OCI-LY7 (cell line): Measurements from ENCODE around the gene HCFC2. TPM values are rescaled to one million over a fixed set of nuclear protein-coding genes. Genes with fewer than 3 reads are reported as not detected.

Experiments
- BruUV-seq: library from RNA; stranded (reverse); fragments of 400-500 nt; replicated peaks from 2 replicates; lab custom pipeline; 2021; lab: Mats Ljungman, UMichigan
- CTCF ChIA-PET: fragments of 300-600 bp; sonication (Branson Sonifier 250); formaldehyde crosslinking; loops from one replicate; lab custom pipeline; 2022; ENCODE audit warnings: antibody characterized with exemption; ENCODE audit not compliant: unreplicated experiment; lab: Charles Lee
- POLR2A ChIA-PET: fragments of 300-600 bp; sonication (Branson Sonifier 250); formaldehyde crosslinking; loops from one replicate; lab custom pipeline; 2022; ENCODE audit warnings: antibody characterized with exemption; lab: Charles Lee
- DNase-seq: peaks from one replicate; pipeline ENCODE4 v3.0.0-alpha.2; 2015; ENCODE audit warnings: low spot score
- H2AFZ ChIP-seq: fragments of 200-600 bp; sonication (generic), shearing (Covaris generic); 2 replicates; pipeline ENCODE4 v1.6.1; 2014; ENCODE audit warnings: mild to moderate bottlenecking, antibody characterized with exemption, low read length, moderate library complexity
- H3K27ac ChIP-seq: fragments of 200-600 bp; sonication (generic); 2 replicates; pipeline ENCODE4 v1.5.1; 2014; ENCODE audit warnings: mixed run types, low read depth, mild to moderate bottlenecking, moderate library complexity, low read length, inconsistent platforms; ENCODE audit not compliant: poor library complexity, severe bottlenecking
- H3K36me3 ChIP-seq: fragments of 200-600 bp; sonication (generic); 2 replicates; pipeline ENCODE4 v1.6.1; 2014; ENCODE audit warnings: mild to moderate bottlenecking, antibody characterized with exemption, low read length, moderate library complexity, mixed read lengths; ENCODE audit not compliant: insufficient read depth
- H3K4me1 ChIP-seq: fragments of 200-600 bp; sonication (generic); 2 replicates; pipeline ENCODE4 v1.5.1; 2014; ENCODE audit warnings: mild to moderate bottlenecking, low read length; ENCODE audit not compliant: insufficient read depth, poor library complexity, severe bottlenecking
- H3K4me2 ChIP-seq: fragments of 200-600 bp; sonication (generic); 2 replicates; pipeline ENCODE4 v1.6.1; 2014; ENCODE audit warnings: mild to moderate bottlenecking, low read length
- H3K4me3 ChIP-seq: fragments of 200-600 bp; sonication (generic); 2 replicates; pipeline ENCODE4 v1.5.1; 2014; ENCODE audit warnings: mild to moderate bottlenecking, low read depth, low read length; ENCODE audit not compliant: poor library complexity, severe bottlenecking
- H3K79me2 ChIP-seq: fragments of 200-600 bp; sonication (generic); 2 replicates; pipeline ENCODE4 v1.6.1; 2016; ENCODE audit warnings: low read depth, mild to moderate bottlenecking, low read length, moderate library complexity, mixed read lengths; ENCODE audit not compliant: insufficient read depth
- H3K9me2 ChIP-seq: fragments of 200-600 bp; sonication (generic); 2 replicates; pipeline ENCODE4 v1.6.1; 2016; ENCODE audit warnings: mild to moderate bottlenecking, low read length, mixed read lengths; ENCODE audit not compliant: insufficient read depth
- H3K9me3 ChIP-seq: fragments of 200-600 bp; sonication (generic); 2 replicates; pipeline ENCODE4 v1.6.1; 2014; ENCODE audit warnings: mild to moderate bottlenecking, mixed run types, low read length, mixed read lengths
- H4K20me1 ChIP-seq: fragments of 200-600 bp; sonication (generic); 2 replicates; pipeline ENCODE4 v1.6.1; 2014; ENCODE audit warnings: mild to moderate bottlenecking, antibody characterized with exemption, low read length, moderate library complexity, mixed read lengths; ENCODE audit not compliant: insufficient read depth
- EZH2phosphoT487 ChIP-seq: fragments of 200-600 bp; sonication (generic); IDR thresholded peaks from 2 replicates; pipeline ENCODE4 v1.6.1; 2018; ENCODE audit warnings: low read depth, borderline replicate concordance, mild to moderate bottlenecking, mixed run types, antibody characterized with exemption, low read length, moderate library complexity, mixed read lengths
- intact Hi-C: fragments of 100-400 bp; cut with micrococcal nuclease; formaldehyde crosslinking; loops from one replicate; pipeline ENCODE4 v1.10.0; 2022; ENCODE audit not compliant: unreplicated experiment
- total RNA-seq, 2 experiments: library from RNA; depleted of rRNA in 1 of 2; stranded (reverse); fragments of >200 nt in 1 of 2; shearing (Covaris generic) in 1 of 2; gene quantifications; 2 replicates each; pipeline ENCODE4 v1.2.3, GENCODE V29; 2014 to 2022
- TF ChIP-seq, protein P1 (sequence below): fragments of 200-600 bp; sonication (generic); conservative IDR thresholded peaks from 2 replicates; pipeline ENCODE4 v1.5.1; 2014; ENCODE audit warnings: mild to moderate bottlenecking, antibody characterized with exemption, low read length, moderate library complexity, mixed read lengths

Gene HCFC2
- total RNA-seq, 2 experiments from 2014 or later, result 8.7 to 11.8 TPM

DNA sequence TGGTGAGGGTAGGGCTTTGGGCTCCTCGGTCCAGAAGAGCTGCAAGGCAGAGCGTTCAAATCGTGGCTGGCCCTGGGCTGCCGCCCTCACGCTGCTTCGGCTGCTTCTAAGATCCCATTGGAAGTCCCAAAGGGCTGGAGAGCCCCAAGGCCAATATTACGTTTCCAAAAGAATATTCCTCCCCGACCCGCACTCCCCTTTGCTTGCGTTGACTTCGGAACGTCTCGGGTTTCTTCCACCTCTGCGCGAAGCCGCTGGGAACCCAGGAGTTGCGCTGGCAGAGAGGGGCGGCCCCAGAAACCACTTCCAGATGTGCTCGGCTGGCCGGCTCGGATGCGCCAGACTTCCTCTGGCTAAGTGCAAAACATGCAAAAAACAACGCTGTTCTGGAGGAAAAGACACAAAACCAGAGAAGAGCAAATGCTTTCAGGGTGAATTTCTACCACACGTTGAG lies 14.4 kb upstream of the HCFC2 start, which contains the start of gene GLT8D2:
TSS of gene GLT8D2 (minus strand) at position 285 of the 454 bp plus-strand sequence. CDS start 30,539 bp downstream, outside the sequence.
- no peak for DNase-seq
- no peaks in the 10 kb centered on the region for H3K4me1 ChIP-seq
- TF ChIP-seq, protein P1, sequence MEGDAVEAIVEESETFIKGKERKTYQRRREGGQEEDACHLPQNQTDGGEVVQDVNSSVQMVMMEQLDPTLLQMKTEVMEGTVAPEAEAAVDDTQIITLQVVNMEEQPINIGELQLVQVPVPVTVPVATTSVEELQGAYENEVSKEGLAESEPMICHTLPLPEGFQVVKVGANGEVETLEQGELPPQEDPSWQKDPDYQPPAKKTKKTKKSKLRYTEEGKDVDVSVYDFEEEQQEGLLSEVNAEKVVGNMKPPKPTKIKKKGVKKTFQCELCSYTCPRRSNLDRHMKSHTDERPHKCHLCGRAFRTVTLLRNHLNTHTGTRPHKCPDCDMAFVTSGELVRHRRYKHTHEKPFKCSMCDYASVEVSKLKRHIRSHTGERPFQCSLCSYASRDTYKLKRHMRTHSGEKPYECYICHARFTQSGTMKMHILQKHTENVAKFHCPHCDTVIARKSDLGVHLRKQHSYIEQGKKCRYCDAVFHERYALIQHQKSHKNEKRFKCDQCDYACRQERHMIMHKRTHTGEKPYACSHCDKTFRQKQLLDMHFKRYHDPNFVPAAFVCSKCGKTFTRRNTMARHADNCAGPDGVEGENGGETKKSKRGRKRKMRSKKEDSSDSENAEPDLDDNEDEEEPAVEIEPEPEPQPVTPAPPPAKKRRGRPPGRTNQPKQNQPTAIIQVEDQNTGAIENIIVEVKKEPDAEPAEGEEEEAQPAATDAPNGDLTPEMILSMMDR, result no peak
- no peak for TF ChIP-seq EZH2phosphoT487
- H3K9me3 ChIP-seq, result no peaks in the 10 kb centered on the region
- ChIA-PET POLR2A (no interaction called here), CTCF (no interaction called here)
- H3K79me2 ChIP-seq, result no peaks in the 10 kb centered on the region
- no peak within 1 kb of the TSS for H3K4me3 ChIP-seq
- H2AFZ ChIP-seq, result no peak within 1 kb of the TSS
- H3K27ac ChIP-seq, result no peak within 1 kb of the TSS
- H3K4me2 ChIP-seq, result no peak within 1 kb of the TSS
- H3K9me2 ChIP-seq, result no peaks in the 10 kb centered on the region
- H3K36me3 ChIP-seq, result no peaks in the 10 kb centered on the region
- BruUV-seq, result no TSS peak
- no peaks in the 10 kb centered on the region for H4K20me1 ChIP-seq
- intact Hi-C loops, result no loop called here

DNA sequence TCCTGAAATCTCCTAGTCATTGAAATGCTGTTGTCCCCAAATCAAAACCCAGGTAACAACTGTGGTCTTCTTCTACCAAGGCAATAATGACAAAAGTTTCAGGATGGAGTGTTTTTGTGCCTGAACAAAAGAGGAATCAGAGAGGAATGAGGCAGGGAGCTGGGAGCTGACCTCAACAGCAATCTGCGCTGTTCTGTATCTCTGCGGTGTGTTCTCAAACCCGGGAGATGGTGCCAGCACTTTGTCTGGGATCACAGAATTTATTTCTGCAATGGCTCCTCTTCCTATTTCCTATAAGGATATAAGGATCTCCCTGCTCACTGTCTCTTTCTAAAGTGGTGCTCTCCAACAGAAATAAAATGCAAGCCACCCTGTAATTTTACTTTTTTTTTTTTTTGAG lies 13.9 kb upstream of the HCFC2 start:
- Histone ChIP-seq H2AFZ (no peak overlapping the region), H3K4me2 (no peak overlapping the region), H3K27ac (no peak overlapping the region), H3K36me3 (no peaks in the 10 kb centered on the region), H3K4me1 (no peaks in the 10 kb centered on the region), H3K4me3 (no peak overlapping the region), H3K9me2 (no peaks in the 10 kb centered on the region), H3K9me3 (no peaks in the 10 kb centered on the region), H3K79me2 (no peaks in the 10 kb centered on the region), H4K20me1 (no peaks in the 10 kb centered on the region)
- intact Hi-C loops, result no loop called here
- TF ChIP-seq EZH2phosphoT487, result no peak
- TF ChIP-seq, protein P1, result no peak
- CTCF ChIA-PET, result no interaction called here
- POLR2A ChIA-PET, result no interaction called here
- DNase-seq, result no peak
- no TSS peak for BruUV-seq

DNA sequence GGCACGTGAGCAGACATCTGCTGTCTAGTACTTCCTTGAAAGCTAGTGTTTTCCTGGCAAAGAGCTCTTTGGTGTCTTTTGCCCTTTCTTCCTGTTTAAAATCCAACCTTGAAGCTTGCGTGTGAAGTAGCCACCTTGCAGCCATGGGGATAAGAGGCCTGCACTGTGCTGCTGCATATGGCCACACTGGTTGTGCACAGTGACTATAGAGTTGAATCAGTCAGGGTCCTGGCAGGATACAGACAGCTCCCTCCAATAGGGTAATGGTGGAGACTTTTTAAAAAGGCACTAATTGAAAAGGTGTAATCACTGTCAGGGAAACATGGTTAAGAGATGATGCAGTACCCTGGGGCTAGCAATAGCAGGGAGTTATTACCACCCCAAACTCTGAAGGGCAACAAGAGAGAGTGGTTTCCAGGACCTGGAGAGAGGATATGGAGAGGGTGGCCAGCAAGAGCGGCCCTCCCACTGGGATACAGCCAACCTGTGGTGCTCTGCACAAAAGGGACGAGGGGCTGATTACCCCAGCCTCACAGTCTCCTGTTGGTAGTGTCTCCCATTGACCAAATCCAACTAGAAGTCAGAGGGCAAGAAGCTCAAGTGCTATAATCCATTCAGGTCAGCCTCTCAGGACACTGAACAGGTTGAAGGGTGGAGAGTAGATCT lies 9.5 kb upstream of the HCFC2 start:
- no peaks in the 10 kb centered on the region for H3K9me3 ChIP-seq
- no peak overlapping the region for H3K27ac ChIP-seq
- BruUV-seq, result no TSS peak
- no peaks in the 10 kb centered on the region for H3K79me2 ChIP-seq
- TF ChIP-seq EZH2phosphoT487, result no peak
- no peak overlapping the region for H3K4me2 ChIP-seq
- no peaks in the 10 kb centered on the region for H3K36me3 ChIP-seq
- no peak overlapping the region for H2AFZ ChIP-seq
- no peaks in the 10 kb centered on the region for H3K9me2 ChIP-seq
- no peaks in the 10 kb centered on the region for H3K4me1 ChIP-seq
- ChIA-PET POLR2A (no interaction called here), CTCF (no interaction called here)
- H3K4me3 ChIP-seq, result no peak overlapping the region
- no peaks in the 10 kb centered on the region for H4K20me1 ChIP-seq
- DNase-seq, result no peak
- intact Hi-C loops, result no loop called here
